HG02840 (cell line): ENCODE data around the gene INPP4A.
A peak's percentile ranks its signal among the peaks of the same experiment; 100 is the strongest.
"Not testable (repeated sequence)": the region's sequence is repeated elsewhere in the genome, so short reads cannot be mapped to it uniquely, and the experiment has no call there.

Experiments
- ATAC-seq: cut with Tn5 transposase; IDR thresholded peaks from one replicate; pipeline ENCODE4 v1.9.1; 2021; ENCODE audit warnings: mild to moderate bottlenecking, moderate library complexity, moderate number of reproducible peaks; ENCODE audit not compliant: unreplicated experiment, low FRiP score

The INPP4A gene

DNA sequence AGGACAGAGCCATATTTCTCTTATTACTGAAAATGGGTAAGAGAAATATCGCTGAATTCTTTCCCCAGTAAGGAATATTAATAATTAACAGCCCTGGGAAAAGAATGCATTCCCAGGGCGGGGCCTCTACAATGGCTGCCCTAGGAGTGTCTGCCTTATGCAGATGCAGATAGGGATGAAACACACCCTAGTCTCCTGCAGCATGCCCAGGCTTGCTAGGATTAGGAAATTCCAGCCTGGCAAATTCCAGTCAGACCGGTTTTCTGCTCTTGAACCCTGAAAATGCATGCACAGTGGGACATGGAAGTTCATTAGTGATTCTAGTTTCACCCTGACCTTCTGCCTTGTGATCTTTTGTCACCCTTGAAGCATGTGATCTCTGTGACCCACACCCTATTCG is 9.0 kb upstream of the INPP4A start:
- ATAC-seq, result not testable (repeated sequence)

DNA sequence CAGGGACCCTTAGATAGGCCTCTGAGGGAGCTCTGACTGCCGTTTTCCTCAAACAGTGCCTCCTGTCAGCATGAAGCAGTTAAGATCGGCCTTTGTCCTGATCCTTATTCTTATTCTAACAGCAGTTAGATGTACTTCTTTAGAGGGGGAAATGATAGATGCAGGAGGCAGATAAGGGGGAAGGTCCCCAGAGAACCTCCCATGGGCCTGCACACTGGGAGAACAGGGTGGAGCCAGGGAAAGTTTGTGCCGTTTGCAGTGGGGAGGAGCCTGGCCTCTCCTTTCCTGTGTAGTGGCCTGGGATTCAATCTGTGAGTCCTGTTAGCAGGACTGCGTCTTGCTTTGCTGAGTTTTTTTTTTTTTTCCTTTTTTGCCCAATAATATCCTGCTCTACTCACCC is 7.9 kb upstream of the INPP4A start:
- no peak for ATAC-seq

DNA sequence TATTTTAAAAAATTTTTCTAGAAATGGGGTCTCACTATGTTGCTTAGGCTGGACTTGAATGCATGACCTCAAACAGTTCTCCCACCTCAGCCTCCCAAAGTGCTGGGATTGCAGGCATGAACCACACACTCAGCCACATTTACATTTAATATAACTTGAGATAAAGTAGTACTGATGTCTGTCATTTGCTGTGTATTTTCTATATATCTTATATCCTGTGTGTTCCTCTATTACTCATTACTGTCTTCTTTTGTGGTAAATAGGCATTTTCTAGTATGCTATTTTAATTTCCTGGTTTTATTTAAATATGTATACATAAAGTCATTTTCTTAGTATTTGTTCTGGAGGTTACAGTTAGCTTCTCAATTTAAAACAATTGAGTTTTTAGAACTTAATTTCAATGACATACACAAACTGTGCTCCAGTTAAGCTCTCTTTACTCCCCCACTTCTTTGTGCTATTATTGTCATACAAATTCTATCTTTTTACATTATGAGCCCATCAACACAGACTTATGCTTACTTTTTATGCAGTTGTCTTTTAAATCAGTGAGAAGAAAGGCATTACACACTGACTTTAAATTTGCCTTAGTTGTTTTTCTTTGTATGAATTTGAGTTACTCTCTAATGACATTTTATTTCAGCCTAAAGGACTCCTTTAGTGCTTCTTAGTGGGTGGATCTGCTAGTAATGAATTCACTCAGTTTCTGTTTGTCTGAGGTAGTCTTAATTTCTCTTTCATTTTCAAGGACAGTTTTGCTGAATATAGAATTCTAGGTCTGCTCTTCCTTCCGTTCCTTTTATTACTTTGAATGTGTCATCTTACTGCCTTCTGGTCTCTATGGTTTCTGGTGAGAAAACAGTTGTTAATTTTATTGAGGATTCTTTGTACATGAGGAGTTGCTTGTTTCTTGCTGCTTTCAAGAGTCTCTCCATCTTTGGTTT is 6.2 kb upstream of the INPP4A start:
- no peak for ATAC-seq

DNA sequence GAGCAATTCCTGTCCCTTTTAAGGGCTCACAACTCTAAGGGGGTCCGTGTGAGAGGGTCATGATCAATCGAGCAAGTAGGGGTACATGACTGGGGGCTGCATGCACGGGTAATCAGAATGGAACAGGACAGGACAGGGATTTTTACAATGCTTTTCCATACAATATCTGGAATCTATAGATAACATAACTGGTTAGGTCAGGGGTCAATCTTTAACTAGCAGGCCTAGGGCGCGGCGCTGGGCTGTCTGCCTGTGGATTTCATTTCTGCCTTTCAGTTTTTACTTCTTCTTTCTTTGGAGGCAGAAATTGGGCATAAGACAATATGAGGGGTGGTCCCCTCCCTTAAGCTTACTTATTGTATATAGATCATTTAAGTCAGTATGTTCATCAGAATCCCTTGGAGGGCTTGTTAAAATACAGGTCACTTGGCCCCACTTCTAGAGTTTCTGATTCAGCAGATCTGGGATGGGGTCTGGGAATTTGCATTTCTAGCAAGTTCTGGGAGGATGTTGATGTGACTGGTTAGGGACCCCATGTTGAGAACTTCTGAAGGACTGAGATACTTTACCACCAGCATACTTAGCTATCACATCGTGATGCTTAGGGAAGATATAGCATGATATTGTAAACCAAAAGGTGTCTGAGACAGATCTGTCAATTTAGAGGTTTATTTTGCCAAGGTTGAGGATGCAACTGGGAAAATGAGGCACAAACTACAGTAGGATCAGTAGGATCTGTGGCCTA is 2.8 kb upstream of the INPP4A start:
- ATAC-seq, result no peak

DNA sequence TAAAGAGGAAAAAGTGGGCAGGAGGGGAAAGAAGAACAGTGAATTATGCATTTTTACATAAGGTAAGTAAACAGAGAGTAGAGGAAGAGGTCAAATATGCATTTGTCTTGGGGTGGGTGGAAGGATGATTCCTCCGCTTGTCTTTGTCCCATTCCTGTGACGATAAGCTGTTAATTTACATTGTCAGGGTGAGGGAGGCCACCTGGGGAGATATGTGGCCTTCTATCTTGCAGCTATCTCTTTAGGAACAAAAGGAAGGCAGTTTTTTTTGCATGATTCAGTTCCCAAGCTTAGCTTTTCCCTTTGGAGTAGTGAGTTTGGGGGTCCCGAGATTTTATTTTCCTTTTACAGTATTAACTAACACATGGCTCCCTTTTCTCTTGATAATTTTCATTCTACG is 2.2 kb upstream of the INPP4A start:
- no peak for ATAC-seq

DNA sequence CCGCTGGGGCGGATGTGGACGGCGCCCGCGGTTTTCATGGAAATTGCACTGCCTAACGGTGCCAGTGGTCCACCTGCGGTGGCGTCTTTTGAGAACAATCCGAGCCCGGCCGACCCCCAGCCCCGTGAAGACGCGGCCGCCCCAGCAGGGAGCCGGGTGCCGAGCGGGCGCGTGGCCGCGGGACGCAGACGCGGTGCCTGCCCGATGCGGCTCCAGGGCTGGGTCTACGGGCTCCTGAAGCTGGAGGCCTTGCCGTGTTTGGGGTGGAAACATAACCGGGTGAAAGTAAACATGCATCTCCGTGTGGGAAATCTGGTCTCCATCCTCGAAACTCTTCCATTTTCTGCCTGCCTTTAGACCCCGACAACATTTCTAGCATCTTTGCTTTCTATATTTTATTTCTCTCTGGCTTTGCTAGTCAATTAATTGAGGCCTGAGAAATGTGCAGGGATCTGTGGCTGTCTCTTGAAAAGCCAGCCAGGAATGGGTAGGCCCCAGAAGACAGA is 572 bp downstream of the INPP4A start:
- peak; percentile 38 for ATAC-seq

DNA sequence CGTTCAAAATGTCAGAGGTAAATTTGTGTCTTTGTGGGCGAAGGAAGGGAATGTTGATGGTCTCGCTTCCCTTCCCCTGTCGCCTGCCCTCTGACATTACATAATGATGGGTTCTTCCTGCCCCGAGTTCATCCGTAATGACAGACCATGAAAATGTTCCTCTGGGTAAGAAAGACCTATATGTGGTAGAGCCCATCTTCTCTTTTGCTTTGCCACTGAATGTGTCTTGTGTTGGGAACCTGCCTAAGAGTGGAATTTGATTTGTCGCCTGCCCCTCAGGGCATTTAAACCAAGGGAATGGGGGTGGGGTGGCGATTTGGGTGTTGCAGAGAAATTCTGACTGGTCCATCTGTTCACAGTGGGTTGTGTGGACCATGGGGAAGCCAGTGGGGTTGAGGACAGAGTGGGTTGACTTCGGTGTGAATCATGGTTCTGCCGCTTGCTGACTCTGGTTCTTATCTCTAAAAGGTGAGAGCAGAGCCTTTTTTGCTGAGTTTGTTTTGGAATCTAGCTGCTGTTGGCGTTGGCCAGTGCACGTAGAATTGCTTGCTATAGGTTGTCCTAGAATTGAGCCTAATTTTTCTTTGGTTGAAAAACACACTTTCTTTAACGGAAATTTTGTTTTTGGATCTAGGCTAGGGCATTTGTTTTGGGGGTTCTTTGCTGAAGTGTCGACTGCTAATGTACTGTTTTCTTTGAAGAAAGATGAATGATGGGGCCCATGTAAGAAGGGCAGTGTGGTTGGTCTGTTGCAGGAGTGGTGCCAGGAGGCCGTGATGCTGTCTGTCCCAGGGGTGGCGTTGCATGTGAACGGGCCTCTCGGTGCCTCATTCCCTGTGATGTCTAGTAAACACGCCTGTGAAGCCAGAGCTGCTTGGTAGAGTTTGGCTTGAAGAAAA is 1.3 kb downstream of the INPP4A start:
- ATAC-seq, result no peak

DNA sequence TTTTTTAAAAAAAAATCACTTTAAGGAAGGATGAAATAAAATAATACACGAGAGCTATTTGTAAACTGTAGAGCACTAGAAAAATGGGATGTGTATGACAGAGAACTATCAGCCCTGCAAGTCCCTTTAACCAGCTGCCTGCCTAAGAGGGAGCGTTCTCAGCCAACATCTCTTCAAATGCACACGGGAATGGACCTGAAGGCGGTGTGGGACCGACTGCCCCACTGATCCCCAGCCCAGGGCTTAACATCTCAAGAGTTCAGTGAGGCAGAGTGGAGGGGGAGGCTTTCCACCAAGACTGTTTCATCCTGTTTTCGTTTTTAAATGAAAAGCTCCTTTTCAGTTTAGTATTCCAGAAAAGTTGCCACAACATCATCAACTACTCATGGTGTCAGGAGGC is 2.2 kb downstream of the INPP4A start:
- no peak for ATAC-seq

DNA sequence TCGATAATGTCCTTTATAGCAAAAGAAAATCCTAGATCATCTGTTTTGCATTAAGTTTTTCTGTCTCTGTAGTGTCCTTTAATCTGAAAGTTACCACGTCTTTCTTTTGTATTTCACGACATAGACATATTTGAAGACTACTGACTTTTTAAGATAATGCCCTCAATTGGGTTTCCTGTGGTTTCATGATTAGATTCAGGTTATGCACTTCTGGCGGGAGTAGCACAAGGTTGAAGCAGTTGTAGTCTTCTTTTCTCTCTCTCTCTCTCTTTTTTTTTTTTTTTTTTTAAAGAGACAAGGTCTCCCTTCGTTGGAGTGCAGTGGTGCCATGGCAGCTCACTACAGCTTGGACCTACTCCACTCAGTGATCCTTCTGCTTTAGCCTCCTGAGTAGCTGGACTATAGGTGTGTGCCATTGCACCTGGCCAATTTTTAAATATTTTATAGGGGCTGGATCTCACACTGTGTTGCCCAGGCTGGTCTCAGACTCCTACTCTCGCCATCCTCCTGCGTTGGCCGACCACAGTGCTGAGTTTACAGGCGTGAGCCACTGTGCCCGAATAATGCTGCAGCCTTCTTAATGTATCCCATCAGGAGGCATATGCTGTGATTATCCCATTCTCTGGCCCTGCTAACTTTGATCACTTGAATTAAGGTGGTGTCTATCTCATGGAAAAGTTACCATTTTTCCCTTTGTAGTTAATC is 3.9 kb downstream of the INPP4A start:
- ATAC-seq, result no peak

DNA sequence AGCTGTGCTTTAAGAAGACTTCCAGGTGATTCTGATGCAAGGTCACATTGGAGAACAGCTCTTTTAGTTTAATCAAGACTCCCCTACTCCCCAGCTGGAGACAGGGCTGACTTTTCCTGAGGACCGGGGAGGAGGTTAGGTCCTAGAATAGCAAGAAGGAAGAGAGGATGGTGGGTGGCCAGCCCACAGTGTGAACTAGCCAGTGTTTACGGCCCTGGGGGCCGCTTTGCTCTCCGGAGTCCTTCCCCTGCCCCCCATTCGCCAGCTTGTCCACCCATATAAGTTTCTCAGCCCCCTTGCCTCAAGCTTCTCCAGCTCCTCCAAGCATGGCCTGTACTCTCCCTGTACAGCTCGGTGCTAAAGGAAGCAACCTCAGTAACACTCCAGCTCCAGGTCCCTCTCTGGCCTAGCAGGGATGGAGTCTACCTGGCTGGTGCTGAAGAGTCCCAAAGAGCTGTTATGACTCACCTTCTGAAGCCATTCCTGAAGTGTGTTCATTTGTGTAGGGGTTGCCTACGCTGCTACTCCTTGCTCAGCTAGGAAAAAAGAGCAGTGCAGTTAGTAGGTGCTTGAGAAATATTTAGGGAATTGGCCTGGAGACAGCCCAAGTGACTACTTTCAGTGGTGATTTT is 7.9 kb downstream of the INPP4A start:
- ATAC-seq, result no peak

DNA sequence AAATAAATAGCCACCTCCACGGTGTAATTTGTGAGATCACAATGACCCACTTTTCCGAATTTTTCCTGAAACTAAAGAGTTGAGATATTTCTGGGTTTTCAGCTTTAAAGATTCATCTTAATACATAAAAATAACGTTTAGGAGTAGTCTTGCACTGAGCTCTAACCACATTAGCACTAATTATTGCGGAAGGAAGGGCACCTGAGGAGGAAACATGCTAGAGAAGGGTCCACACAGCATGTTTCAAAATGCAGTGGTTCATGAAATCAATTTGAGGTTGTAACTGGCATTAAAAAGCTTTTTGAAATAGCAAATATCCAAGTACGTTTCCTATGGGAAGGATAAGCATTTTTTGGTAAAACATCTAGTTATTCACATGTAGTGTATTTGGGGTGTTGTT is 8.4 kb downstream of the INPP4A start:
- no peak for ATAC-seq

DNA sequence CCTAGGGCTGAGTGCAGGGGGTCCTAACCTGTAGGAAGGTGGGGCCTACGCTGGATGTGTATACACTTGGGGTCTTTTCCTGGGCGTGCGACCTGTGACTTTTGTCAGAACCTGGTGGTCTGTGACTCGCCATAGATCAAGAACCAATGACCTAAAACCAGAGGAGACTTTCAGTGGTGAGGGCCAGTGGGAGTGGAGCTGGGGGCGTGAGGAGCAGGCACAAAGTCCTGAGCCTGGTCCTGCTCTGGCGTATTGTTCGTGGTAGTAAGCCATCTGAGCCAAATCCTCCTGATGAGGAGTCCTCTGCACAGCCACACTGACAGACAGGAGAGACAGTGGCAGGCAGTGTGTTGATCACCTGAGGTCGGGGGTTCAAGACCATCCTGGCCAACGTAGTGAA is 8.9 kb downstream of the INPP4A start:
- ATAC-seq, result no peak

DNA sequence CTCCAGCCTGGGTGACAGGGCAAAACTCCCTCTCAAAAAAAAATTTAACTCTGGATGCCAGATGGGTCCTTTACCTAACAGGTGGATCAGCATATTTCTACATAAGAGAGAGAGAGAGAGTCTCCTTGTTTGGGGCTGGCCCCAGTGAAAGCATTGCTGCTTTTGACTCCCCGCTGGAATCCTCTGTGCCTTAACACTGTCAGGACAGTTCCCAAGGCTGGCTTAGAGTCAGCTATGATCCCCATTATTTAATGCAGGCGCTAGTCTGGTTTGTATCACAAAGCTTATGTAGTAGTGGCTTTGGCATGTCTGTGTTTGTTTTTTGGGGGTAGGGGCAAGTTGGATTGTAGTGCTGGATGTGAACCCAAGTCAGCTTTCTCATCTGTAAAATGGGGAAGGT is 9.4 kb downstream of the INPP4A start:
- ATAC-seq, result no peak

DNA sequence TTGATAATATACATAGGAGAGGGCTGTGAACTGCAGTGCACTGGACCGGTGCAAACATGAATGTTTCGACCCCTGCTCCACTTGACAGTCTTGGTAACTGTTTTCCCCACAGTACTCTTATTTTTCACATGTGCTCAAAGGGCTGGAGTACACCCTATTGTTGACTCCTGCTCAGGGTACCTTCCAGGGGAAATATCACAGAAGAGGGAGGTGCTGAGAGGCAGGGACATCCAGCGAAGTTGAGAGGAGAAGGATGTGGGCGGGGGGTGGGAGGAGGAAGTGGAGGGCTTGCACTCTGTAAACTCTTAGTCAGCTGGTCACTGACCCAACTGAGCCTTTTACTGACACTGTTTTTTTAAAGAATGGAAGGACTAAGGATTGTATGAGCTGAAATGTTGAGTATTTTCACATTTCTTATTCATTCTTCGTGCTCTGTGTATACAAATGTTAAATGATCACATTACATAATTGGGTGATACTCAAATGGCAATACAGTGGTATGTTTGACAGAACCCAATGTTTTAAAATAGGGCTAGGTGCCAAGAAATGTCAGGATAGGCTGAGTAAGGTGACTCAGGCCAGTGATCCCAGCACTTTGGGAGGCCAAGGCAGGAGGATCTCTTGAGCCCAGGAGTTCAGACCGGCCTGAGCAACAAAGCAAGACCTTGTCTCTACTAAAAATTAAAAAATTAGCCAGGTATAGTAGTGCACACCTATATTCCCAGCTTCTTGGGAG is 10.0 kb downstream of the INPP4A start:
- no peak for ATAC-seq

DNA sequence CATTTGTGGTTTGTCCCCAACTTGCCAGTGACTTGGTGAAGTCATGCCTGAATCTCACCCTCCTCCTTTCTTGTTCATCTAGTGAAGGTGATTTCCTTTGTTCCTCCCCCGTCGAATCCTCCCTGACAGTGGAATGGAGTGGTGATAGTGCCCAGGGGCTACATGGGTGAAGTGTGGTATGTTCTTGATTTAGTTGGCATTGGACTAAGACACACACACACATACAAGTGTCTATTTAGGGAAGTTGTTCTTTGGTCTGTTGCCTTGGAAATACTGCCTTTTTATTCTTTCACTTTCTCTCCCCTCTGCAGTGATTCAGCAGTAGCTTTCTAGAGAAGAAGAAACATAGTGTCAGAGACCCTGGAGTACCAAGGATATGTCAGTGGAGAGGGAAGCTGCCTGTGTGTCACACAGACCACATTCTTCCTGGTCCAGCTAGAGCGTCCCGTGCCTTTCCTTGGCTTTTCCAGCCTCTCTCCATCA is 10.9 kb downstream of the INPP4A start:
- ATAC-seq, result no peak

DNA sequence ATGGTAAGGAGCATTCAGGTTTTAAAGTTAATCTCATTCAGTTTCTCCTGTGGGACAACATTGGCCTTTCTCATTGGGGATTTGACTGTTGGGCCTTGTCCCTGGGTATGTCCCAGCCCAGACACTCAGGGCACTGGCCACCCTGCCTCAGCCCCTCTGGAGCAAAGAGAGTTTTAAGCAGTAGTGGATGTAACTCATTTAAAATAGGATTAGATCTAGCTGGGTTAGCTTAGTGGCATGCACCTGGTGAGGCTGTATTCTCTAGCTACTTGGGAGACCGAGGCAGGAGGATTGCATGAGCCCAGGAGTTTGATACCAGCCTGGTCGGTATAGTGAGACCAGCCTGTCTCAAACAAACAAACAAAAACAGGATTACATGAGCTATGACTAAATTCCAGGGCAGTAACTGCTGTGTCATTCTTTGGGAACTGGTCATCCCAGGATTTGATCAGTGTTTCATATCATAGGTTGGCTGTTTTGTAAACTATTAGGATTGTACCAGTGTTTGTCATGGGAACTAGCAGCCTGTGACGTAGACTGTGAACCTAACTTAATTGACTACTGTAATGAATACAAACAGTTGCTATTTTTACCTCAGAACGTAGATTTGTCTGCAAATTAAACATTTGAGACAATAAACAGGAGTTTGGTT is 12.5 kb downstream of the INPP4A start:
- no peak for ATAC-seq

DNA sequence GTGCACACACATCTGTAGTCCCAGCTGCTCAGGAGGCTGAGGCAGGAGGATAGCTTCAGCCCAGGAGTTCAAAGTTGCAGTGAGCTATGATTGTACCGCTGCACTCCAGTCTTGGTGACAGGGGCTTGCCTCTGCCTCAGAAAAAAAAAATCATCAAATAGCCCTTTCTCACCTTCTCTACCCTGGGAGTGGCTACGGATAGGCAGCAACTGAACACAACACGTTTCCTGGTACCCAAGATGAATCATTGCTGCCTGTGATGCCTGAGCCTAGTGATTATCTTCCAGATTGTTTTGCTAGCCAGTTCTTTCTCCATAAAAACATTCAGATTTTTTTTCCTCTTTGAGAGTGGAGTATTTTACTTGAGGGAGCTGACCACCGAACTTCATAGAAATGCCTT is 13.5 kb downstream of the INPP4A start:
- ATAC-seq, result no peak
